ENCODE data around the gene TBC1D10A.

Gene TBC1D10A

DNA sequence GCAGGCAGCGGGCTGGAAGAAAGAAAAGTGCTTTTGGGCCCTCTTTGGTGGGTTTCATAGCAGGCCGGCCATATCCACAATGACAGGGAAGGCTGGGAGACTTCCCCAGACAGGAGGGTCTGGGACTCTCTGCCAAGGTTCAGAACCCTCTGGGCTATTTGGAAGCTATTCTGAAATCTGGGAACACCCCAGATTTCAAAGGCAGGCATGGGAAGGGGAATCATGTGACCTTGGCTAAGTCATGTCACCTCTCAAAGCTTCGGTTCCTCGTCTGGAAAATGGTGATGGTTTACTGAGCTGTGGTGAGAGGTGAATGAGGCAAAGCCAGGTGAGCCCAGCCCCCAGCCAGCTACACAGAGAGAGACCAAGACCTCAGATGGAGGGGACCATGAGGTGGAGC, 42.1 kb downstream of the TBC1D10A start (continued):
- TF ChIP-seq ZNF214 (tag by site-specific recombination; IDR thresholded peaks at IDR 0.05; ENCODE audit: borderline replicate concordance) = no peak
- no peak for TF ChIP-seq ZNF202 (tag by site-specific recombination; IDR thresholded peaks at IDR 0.05; ENCODE audit: borderline replicate concordance)
- no peak for TF ChIP-seq SCRT2 (tag by site-specific recombination; IDR thresholded peaks at IDR 0.05)

DNA sequence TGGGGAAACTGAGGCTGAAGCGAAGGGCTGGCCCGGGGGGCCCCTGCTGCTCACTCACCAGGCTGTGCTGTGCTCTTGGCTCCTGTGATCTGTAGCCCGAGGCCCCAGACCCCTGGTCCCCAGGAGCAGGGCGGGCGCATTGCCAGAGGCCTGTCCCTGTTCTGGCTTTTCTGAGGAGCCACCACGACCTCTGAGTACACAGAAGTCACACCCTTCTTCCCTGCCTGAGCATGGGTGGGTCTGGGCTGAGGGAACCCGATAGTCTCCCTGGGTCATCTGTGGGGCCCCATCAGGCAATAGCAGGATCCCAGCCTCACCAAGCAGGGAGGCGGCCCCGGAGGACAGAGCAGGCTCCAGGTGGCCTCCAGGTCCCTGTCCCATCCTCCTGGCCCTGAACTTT, 42.6 kb downstream of the TBC1D10A start:
- no peak overlapping the region for H3K4me3 ChIP-seq (ENCODE audit: low read depth, low read length)
- H3K4me1 ChIP-seq (ENCODE audit: control insufficient read depth, insufficient read depth, low read length) = no peaks in the 10 kb centered on the region; the same call in 1 of the 2 replicates
- H3K36me3 ChIP-seq (ENCODE audit: control insufficient read depth in 2 of 2, insufficient read depth in 1 of 2, low read length in 2 of 2) = peaks cover 0 to 17% of the 10 kb centered on the region in 2 experiments; a peak in 1 of 3 replicates
- peak; percentile 75 for TF ChIP-seq GLIS1 (tag by site-specific recombination; IDR thresholded peaks at IDR 0.05)
- peak; percentile 70 for TF ChIP-seq KLF1 (tag by site-specific recombination; IDR thresholded peaks at IDR 0.05)
- TF ChIP-seq, protein P1, sequence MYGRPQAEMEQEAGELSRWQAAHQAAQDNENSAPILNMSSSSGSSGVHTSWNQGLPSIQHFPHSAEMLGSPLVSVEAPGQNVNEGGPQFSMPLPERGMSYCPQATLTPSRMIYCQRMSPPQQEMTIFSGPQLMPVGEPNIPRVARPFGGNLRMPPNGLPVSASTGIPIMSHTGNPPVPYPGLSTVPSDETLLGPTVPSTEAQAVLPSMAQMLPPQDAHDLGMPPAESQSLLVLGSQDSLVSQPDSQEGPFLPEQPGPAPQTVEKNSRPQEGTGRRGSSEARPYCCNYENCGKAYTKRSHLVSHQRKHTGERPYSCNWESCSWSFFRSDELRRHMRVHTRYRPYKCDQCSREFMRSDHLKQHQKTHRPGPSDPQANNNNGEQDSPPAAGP (tag by site-specific recombination; IDR thresholded peaks at IDR 0.05) = peak; percentile 50; the same call in 1 of the 2 replicates
- no peak for TF ChIP-seq YY2 (tag by site-specific recombination; IDR thresholded peaks at IDR 0.05)
- TF ChIP-seq ZNF76 (tag by site-specific recombination; IDR thresholded peaks at IDR 0.05; ENCODE audit: borderline replicate concordance, low read depth) = no peak
- H3K9me3 ChIP-seq (ENCODE audit: control insufficient read depth, insufficient read depth, low read depth, low read length) = no peaks in the 10 kb centered on the region
- CTCF ChIA-PET = interaction anchor here (0.6 to 2.9 kb wide), 4 partner anchors 10 to 636 kb away, joined by 3 to 19 read pairs (median 4); no protein-coding TSS in a partner anchor
- H3K27ac ChIP-seq (ENCODE audit: extremely low read depth, low read depth, low read length) = no peak overlapping the region
- POLR2A ChIA-PET = no interaction called here

- ChIA-PET CTCF (interaction anchor here (0.6 to 1.4 kb wide), 4 partner anchors 9 to 175 kb away, joined by 3 to 8 read pairs (median 4); no protein-coding TSS in a partner anchor), POLR2A (interaction anchor here (0.8 kb wide), 1 partner anchor 74 kb away, joined by 3 read pairs; the partner anchor contains the start of genes CCDC157 and SF3A1)
- Histone ChIP-seq H3K36me3 (ENCODE audit: control insufficient read depth in 2 of 2, insufficient read depth in 1 of 2, low read length in 2 of 2) (peaks cover 0 to 17% of the 10 kb centered on the region in 2 experiments; a peak in 1 of 3 replicates), H3K4me1 (ENCODE audit: control insufficient read depth, insufficient read depth, low read length) (no peaks in the 10 kb centered on the region), H3K27ac (ENCODE audit: extremely low read depth, low read depth, low read length) (no peak overlapping the region), H3K4me3 (ENCODE audit: low read depth, low read length) (no peak overlapping the region), H3K9me3 (ENCODE audit: control insufficient read depth, insufficient read depth, low read depth, low read length) (no peaks in the 10 kb centered on the region)
- TF ChIP-seq ZNF830 (tag by site-specific recombination; IDR thresholded peaks at IDR 0.05; ENCODE audit: low read depth) = no peak
- no peak for TF ChIP-seq ATF2 (tag by site-specific recombination; IDR thresholded peaks at IDR 0.05; ENCODE audit: low read depth)
- TF ChIP-seq, protein P2, sequence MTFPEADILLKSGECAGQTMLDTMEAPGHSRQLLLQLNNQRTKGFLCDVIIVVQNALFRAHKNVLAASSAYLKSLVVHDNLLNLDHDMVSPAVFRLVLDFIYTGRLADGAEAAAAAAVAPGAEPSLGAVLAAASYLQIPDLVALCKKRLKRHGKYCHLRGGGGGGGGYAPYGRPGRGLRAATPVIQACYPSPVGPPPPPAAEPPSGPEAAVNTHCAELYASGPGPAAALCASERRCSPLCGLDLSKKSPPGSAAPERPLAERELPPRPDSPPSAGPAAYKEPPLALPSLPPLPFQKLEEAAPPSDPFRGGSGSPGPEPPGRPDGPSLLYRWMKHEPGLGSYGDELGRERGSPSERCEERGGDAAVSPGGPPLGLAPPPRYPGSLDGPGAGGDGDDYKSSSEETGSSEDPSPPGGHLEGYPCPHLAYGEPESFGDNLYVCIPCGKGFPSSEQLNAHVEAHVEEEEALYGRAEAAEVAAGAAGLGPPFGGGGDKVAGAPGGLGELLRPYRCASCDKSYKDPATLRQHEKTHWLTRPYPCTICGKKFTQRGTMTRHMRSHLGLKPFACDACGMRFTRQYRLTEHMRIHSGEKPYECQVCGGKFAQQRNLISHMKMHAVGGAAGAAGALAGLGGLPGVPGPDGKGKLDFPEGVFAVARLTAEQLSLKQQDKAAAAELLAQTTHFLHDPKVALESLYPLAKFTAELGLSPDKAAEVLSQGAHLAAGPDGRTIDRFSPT (tag by site-specific recombination; IDR thresholded peaks at IDR 0.05) = no peak
Observed at GRCh38 chr22:30283342-30283741, 43.4 kb downstream of the TBC1D10A start.

DNA sequence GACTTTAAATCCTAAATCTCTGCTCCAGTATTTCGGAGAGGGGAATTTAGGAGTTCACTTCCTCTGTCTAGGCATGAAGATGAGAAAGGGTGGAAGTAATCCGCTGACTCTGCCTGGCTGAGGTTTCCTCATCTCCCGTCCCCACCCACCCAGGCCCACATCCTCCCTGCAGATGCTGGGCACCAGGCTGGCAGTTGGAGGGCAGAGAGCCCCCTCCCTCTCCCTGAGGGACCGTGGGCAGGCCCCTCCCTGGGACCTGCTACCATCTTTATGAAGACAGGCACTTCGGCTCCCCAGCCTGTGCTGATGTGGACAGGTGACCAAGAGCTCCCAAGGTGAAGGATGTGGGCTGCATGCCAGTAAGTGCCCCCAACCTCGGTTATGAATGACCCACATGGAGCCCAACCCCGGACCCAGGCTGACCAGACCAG, 44.1 kb downstream of the TBC1D10A start:
- CTCF ChIA-PET = interaction anchor here (0.6 to 1.4 kb wide), 4 partner anchors 10 to 175 kb away, joined by 3 to 8 read pairs (median 4); no protein-coding TSS in a partner anchor
- POLR2A ChIA-PET = interaction anchor here (0.8 kb wide), 1 partner anchor 74 kb away, joined by 3 read pairs; the partner anchor contains the start of genes CCDC157 and SF3A1
- peaks cover 0 to 17% of the 10 kb centered on the region in 2 experiments; a peak in 1 of 3 replicates for H3K36me3 ChIP-seq (ENCODE audit: control insufficient read depth in 2 of 2, insufficient read depth in 1 of 2, low read length in 2 of 2)
- no peak overlapping the region for H3K4me3 ChIP-seq (ENCODE audit: low read depth, low read length)
- no peaks in the 10 kb centered on the region for H3K4me1 ChIP-seq (ENCODE audit: control insufficient read depth, insufficient read depth, low read length)
- no peak overlapping the region for H3K27ac ChIP-seq (ENCODE audit: extremely low read depth, low read depth, low read length)
- no peak for TF ChIP-seq PRDM2 (tag by site-specific recombination; IDR thresholded peaks at IDR 0.05; ENCODE audit: borderline replicate concordance)
- no peak for TF ChIP-seq ZFP69B (tag by site-specific recombination; IDR thresholded peaks at IDR 0.05)
- no peak for TF ChIP-seq ZNF140 (tag by site-specific recombination; IDR thresholded peaks at IDR 0.05)
- no peak for TF ChIP-seq ZNF600 (tag by site-specific recombination; IDR thresholded peaks at IDR 0.05)
- no peak for TF ChIP-seq KLF7 (tag by site-specific recombination; IDR thresholded peaks at IDR 0.05; ENCODE audit: borderline replicate concordance)
- no peak for TF ChIP-seq ZNF555 (tag by site-specific recombination; conservative IDR thresholded peaks at IDR 0.05)
- TF ChIP-seq ZNF416 (tag by site-specific recombination; IDR thresholded peaks at IDR 0.05) = no peak
- H3K9me3 ChIP-seq (ENCODE audit: control insufficient read depth, insufficient read depth, low read depth, low read length) = no peaks in the 10 kb centered on the region
